HepG2 (cell line): ENCODE results near the gene JSRP1. TPM values are rescaled to one million over a fixed set of nuclear protein-coding genes. Genes with fewer than 3 reads are reported as not detected.

Experiments used
- AKAP8 ChIP-seq: sonication (generic); formaldehyde crosslinking; IDR thresholded peaks from 2 replicates; pipeline ENCODE4 v1.5.1; 2020; ENCODE audit warnings: mild to moderate bottlenecking, missing genetic modification reagents
- ARNT ChIP-seq: fragments of 450-650 bp; IDR thresholded peaks from 2 replicates; pipeline ENCODE4 v1.6.1; 2017
- BORCS8-MEF2B ChIP-seq: sonication (generic); formaldehyde crosslinking; IDR thresholded peaks from 2 replicates; pipeline ENCODE4 v1.8.0; 2022; ENCODE audit warnings: mild to moderate bottlenecking, missing genetic modification reagents
- GABPA ChIP-seq, 2 experiments: IDR thresholded peaks; 2 replicates each; pipeline ENCODE4 v1.6.1; 2011 to 2016; ENCODE audit warnings: low read depth in 2 of 2, low read length in 1 of 2, missing biosample characterization in 1 of 2, missing genetic modification characterization in 1 of 2
- HIVEP1 ChIP-seq: sonication (generic); formaldehyde crosslinking; IDR thresholded peaks from 2 replicates; pipeline ENCODE4 v1.4.0; 2020; ENCODE audit warnings: mild to moderate bottlenecking, missing genetic modification reagents
- KIAA2018 ChIP-seq: sonication (generic); formaldehyde crosslinking; IDR thresholded peaks from 2 replicates; pipeline ENCODE4 v1.5.0; 2020; ENCODE audit warnings: mild to moderate bottlenecking, missing genetic modification reagents, borderline replicate concordance
- MAFK ChIP-seq, 2 experiments: IDR thresholded peaks in 1 of 2; conservative IDR thresholded peaks in 1 of 2; 2 replicates each; pipeline ENCODE4 v1.6.1; 2011; ENCODE audit warnings: improper control_type of control experiment in 2 of 2, low read length in 2 of 2
- MTERF4 ChIP-seq: sonication (generic); formaldehyde crosslinking; IDR thresholded peaks from 2 replicates; pipeline ENCODE4 v1.8.0; 2023; ENCODE audit warnings: mild to moderate bottlenecking, missing genetic modification reagents
- MYC ChIP-seq: sonication (generic); formaldehyde crosslinking; IDR thresholded peaks from 2 replicates; pipeline ENCODE4 v1.9.0; 2021; ENCODE audit warnings: missing genetic modification reagents, borderline replicate concordance
- POLR2AphosphoS5 ChIP-seq: IDR thresholded peaks from 2 replicates; pipeline ENCODE4 v1.6.1; 2012; ENCODE audit warnings: low read depth, low read length
- RBM39 ChIP-seq: fragments of 200-400 bp; formaldehyde crosslinking; IDR thresholded peaks from one replicate; pipeline ENCODE4 v1.6.1; 2018; ENCODE audit warnings: antibody characterized with exemption, mild to moderate bottlenecking, low read depth, low read length; ENCODE audit not compliant: poor library complexity, severe bottlenecking
- RCOR2 ChIP-seq: IDR thresholded peaks from 2 replicates; pipeline ENCODE4 v1.6.1; 2016; ENCODE audit warnings: missing biosample characterization, missing genetic modification reagents
- SKI ChIP-seq: fragments of 450-650 bp; IDR thresholded peaks from one replicate; pipeline ENCODE4 v1.6.1; 2018; ENCODE audit warnings: mild to moderate bottlenecking; ENCODE audit not compliant: partially characterized antibody
- TFDP1 ChIP-seq: IDR thresholded peaks from 2 replicates; pipeline ENCODE4 v1.6.1; 2016; ENCODE audit warnings: missing compliant biosample characterization, missing genetic modification reagents, borderline replicate concordance
- ZKSCAN5 ChIP-seq: sonication (generic); formaldehyde crosslinking; IDR thresholded peaks from 2 replicates; pipeline ENCODE4 v1.5.1; 2020; ENCODE audit warnings: mild to moderate bottlenecking, missing genetic modification reagents
- ZNF225 ChIP-seq: sonication (generic); formaldehyde crosslinking; IDR thresholded peaks from 2 replicates; pipeline ENCODE4 v1.4.0; 2020; ENCODE audit warnings: mild to moderate bottlenecking, missing genetic modification reagents
- ZNF710 ChIP-seq: sonication (generic); formaldehyde crosslinking; IDR thresholded peaks from 2 replicates; pipeline ENCODE4 v1.5.0; 2020; ENCODE audit warnings: mild to moderate bottlenecking, missing genetic modification reagents, borderline replicate concordance
- polyA plus RNA-seq, 8 experiments: library from polyadenylated mRNA; depleted of rRNA in 3 of 8; stranded (reverse) in 7 of 8; unstranded in 1 of 8; fragments of >200 nt; fragmentation: Illumina TruSeq in 4 of 8; extraction: Trizol in 4 of 8; gene quantifications; 2 replicates each; pipeline versions ENCODE4 v1.2.1 to v1.2.3, GENCODE V29; 2011 to 2016; ENCODE audit warnings: low read depth in 4 of 8, missing spikeins in 1 of 8, mixed read lengths in 1 of 8; ENCODE audit not compliant: insufficient read depth in 1 of 8
- total RNA-seq, 5 experiments: library from RNA; depleted of rRNA; stranded (reverse); fragments of >200 nt; fragmentation: Illumina TruSeq; extraction: Trizol; gene quantifications; 2 replicates each; pipeline ENCODE4 v1.2.3, GENCODE V29; 2016; ENCODE audit warnings: low read depth in 1 of 5

JSRP1 gene
- total and polyA plus RNA-seq, 2 of the 13 experiments (the other 11 are each of a cell fraction or from before 2014, with no cell fraction given): 0.16 to 0.38 TPM

GRCh38 chr19:2242092-2242537, 14.1 kb downstream of the JSRP1 start (continued):
- TF ChIP-seq KIAA2018 (CRISPR knock-in tag): no peak
- TF ChIP-seq POLR2AphosphoS5: no peak
- no peak for TF ChIP-seq MYC (CRISPR knock-in tag)
- no peak for TF ChIP-seq ZKSCAN5 (CRISPR knock-in tag)
- no peak for TF ChIP-seq SKI
- 0 out of 2 replicates have a peak, but pooled peaks have one; percentile 14 for TF ChIP-seq ZNF225 (CRISPR knock-in tag)
- no peak for TF ChIP-seq MTERF4
- no peak for TF ChIP-seq TFDP1 (CRISPR knock-in tag)
- TF ChIP-seq RCOR2 (CRISPR knock-in tag): no peak
- TF ChIP-seq AKAP8 (CRISPR knock-in tag): no peak
- no peak for TF ChIP-seq GABPA (IDR thresholded peaks at IDR 0.05; ENCODE audit: low read depth, low read length)
- peak; percentile 58; the same call in 1 of the 2 replicates for TF ChIP-seq GABPA (CRISPR knock-in tag; IDR thresholded peaks at IDR 0.05; ENCODE audit: low read depth)
- TF ChIP-seq ZNF710 (CRISPR knock-in tag): peak; percentile 43; the same call in 1 of the 2 replicates
- TF ChIP-seq HIVEP1: 0 out of 2 replicates have a peak, but pooled peaks have one; percentile 28
- TF ChIP-seq MAFK (conservative IDR thresholded peaks at IDR 0.05 in 1 of 2, IDR thresholded peaks at IDR 0.05 in 1 of 2; ENCODE audit: low read length in 2 of 2): no peak
- TF ChIP-seq BORCS8-MEF2B (CRISPR knock-in tag): no peak; the same call in 1 of the 2 replicates
- no peak for TF ChIP-seq ARNT
- TF ChIP-seq RBM39: no peak
